Natural killer cell treated with Interleukin-12 subunit alpha and Interleukin-12 subunit beta and Interleukin-15 and Interleukin-18, amount 100 ng/mL, for 72 hours (primary cell): Measurements from ENCODE around the gene ZNF593. TPM values are rescaled to one million over a fixed set of nuclear protein-coding genes. Genes with fewer than 3 reads are reported as not detected.
A peak's percentile ranks its signal among the peaks of the same experiment; 100 is the strongest.

ENCODE experiments used
- ATAC-seq, 2 donors: fragments of 150-1000 bp; cut with Tn5 transposase in 1 of 2; sonication (Bioruptor Pico), chemical (Tn5 transposase) in 1 of 2; 2 replicates each; pipeline ENCODE4 v1.10.0; 2021
- DNase-seq: peaks from one replicate; pipeline ENCODE4 v3.0.0; 2022; ENCODE audit warnings: low spot score
- H3K27ac Mint-ChIP-seq, 2 donors: 1 replicate in 1 of 2; 2 replicates in 1 of 2; pipeline ENCODE4 v1.8.0; 2022; ENCODE audit warnings: mixed read lengths in 2 of 2, mild to moderate bottlenecking in 1 of 2, moderate library complexity in 1 of 2
- H3K27me3 Mint-ChIP-seq, 2 donors: 1 replicate in 1 of 2; 2 replicates in 1 of 2; pipeline ENCODE4 v1.8.0; 2022; ENCODE audit warnings: mixed read lengths in 2 of 2
- H3K36me3 Mint-ChIP-seq: one replicate; pipeline ENCODE4 v1.8.0; 2022; ENCODE audit warnings: mixed read lengths
- H3K4me1 Mint-ChIP-seq, 2 donors: 1 replicate in 1 of 2; 2 replicates in 1 of 2; pipeline ENCODE4 v1.8.0; 2022; ENCODE audit warnings: low read depth in 2 of 2, mixed read lengths in 2 of 2, mild to moderate bottlenecking in 1 of 2
- H3K4me3 Mint-ChIP-seq: one replicate; pipeline ENCODE4 v1.8.0; 2022; ENCODE audit warnings: mixed read lengths
- H3K9me3 Mint-ChIP-seq: 2 replicates; pipeline ENCODE4 v1.8.0; 2022; ENCODE audit warnings: mixed read lengths
- total RNA-seq, 2 donors: library from RNA; stranded (reverse); gene quantifications; one replicate each; pipeline ENCODE4 v1.2.3, GENCODE V29; 2022

Gene ZNF593
- total RNA-seq, 2 donors from 2014 or later, result 36.6 to 73.8 TPM

- Mint-ChIP-seq H3K9me3 (no peaks in the 10 kb centered on the region), H3K4me1 (peaks cover 0 to 2% of the 10 kb centered on the region in 2 donors), H3K27me3 (peaks cover 3 to 8% of the 10 kb centered on the region in 2 donors), H3K36me3 (no peaks in the 10 kb centered on the region), H3K4me3 (no peak overlapping the region), H3K27ac (no peak overlapping the region)
- ATAC-seq, result no peak
- no peak for DNase-seq
Observed at GRCh38 chr1:26189331-26189730, 19.6 kb downstream of the ZNF593 start.

GRCh38 chr1:26189751-26190275, 20.1 kb downstream of the ZNF593 start:
- Mint-ChIP-seq H3K36me3 (no peaks in the 10 kb centered on the region), H3K27me3 (peaks cover 5 to 10% of the 10 kb centered on the region in 2 donors), H3K9me3 (no peaks in the 10 kb centered on the region), H3K27ac (no peak overlapping the region), H3K4me1 (peaks cover 0 to 2% of the 10 kb centered on the region in 2 donors), H3K4me3 (no peak overlapping the region)
- DNase-seq (no peak), ATAC-seq (no peak)

- no peak within 1 kb of the TSS for H3K27ac Mint-ChIP-seq
- no peak within 1 kb of the TSS for H3K4me3 Mint-ChIP-seq
- no peaks in the 10 kb centered on the region for H3K9me3 Mint-ChIP-seq
- no peaks in the 10 kb centered on the region for H3K36me3 Mint-ChIP-seq
- peaks cover 0 to 2% of the 10 kb centered on the region in 2 donors for H3K4me1 Mint-ChIP-seq
- DNase-seq (no peak), ATAC-seq (no peak)
- peaks cover 7 to 10% of the 10 kb centered on the region in 2 donors for H3K27me3 Mint-ChIP-seq
Observed at GRCh38 chr1:26190373-26190987, 20.8 kb downstream of the ZNF593 start, which contains the start of gene CATSPER4. Gene CATSPER4, plus strand, starts transcription at chr1:26190602. Its CDS starts 26 bp downstream, at chr1:26190628.

GRCh38 chr1:26191739-26192138, 22.0 kb downstream of the ZNF593 start:
- no peaks in the 10 kb centered on the region for H3K9me3 Mint-ChIP-seq
- DNase-seq (no peak), ATAC-seq (no peak)
- H3K27me3 Mint-ChIP-seq, result peaks cover 10% of the 10 kb centered on the region in 2 donors
- peaks cover 0 to 2% of the 10 kb centered on the region in 2 donors for H3K4me1 Mint-ChIP-seq
- H3K36me3 Mint-ChIP-seq, result no peaks in the 10 kb centered on the region
- no peak overlapping the region for H3K4me3 Mint-ChIP-seq
- H3K27ac Mint-ChIP-seq, result no peak overlapping the region

GRCh38 chr1:26195805-26196204, 26.1 kb downstream of the ZNF593 start:
- DNase-seq (no peak), ATAC-seq (no peak)
- H3K4me1 Mint-ChIP-seq, result peaks cover 0 to 6% of the 10 kb centered on the region in 2 donors
- no peak overlapping the region for H3K27ac Mint-ChIP-seq
- no peak overlapping the region for H3K4me3 Mint-ChIP-seq
- H3K9me3 Mint-ChIP-seq, result no peaks in the 10 kb centered on the region
- peaks cover 10 to 14% of the 10 kb centered on the region in 2 donors for H3K27me3 Mint-ChIP-seq
- no peaks in the 10 kb centered on the region for H3K36me3 Mint-ChIP-seq

GRCh38 chr1:26197301-26197700, 27.6 kb downstream of the ZNF593 start:
- no peak for DNase-seq
- H3K27me3 Mint-ChIP-seq, result peaks cover 10 to 12% of the 10 kb centered on the region in 2 donors
- H3K9me3 Mint-ChIP-seq, result no peaks in the 10 kb centered on the region
- H3K27ac Mint-ChIP-seq, result no peak overlapping the region
- peaks cover 7 to 8% of the 10 kb centered on the region in 2 donors for H3K4me1 Mint-ChIP-seq
- no peak overlapping the region for H3K4me3 Mint-ChIP-seq
- no peak for ATAC-seq
- H3K36me3 Mint-ChIP-seq, result no peaks in the 10 kb centered on the region

GRCh38 chr1:26197813-26198212, 28.1 kb downstream of the ZNF593 start:
- peaks cover 10 to 12% of the 10 kb centered on the region in 2 donors for H3K27me3 Mint-ChIP-seq
- ATAC-seq (no peak), DNase-seq (no peak)

GRCh38 chr1:26200413-26200812, 30.7 kb downstream of the ZNF593 start:
- H3K4me1 Mint-ChIP-seq, result peaks cover 7 to 12% of the 10 kb centered on the region in 2 donors
- peaks cover 0 to 7% of the 10 kb centered on the region in 2 donors for H3K27me3 Mint-ChIP-seq
- H3K9me3 Mint-ChIP-seq, result no peaks in the 10 kb centered on the region
- no peaks in the 10 kb centered on the region for H3K36me3 Mint-ChIP-seq
- peak overlapping the region in 1 of 2 donors; percentile 2 for H3K27ac Mint-ChIP-seq
- DNase-seq, result no peak
- no peak for ATAC-seq
- H3K4me3 Mint-ChIP-seq, result no peak overlapping the region

More at GRCh38 chr1:26197813-26198212, 28.1 kb downstream of the ZNF593 start:
- no peak overlapping the region for H3K4me3 Mint-ChIP-seq
- H3K36me3 Mint-ChIP-seq, result no peaks in the 10 kb centered on the region
- H3K9me3 Mint-ChIP-seq, result no peaks in the 10 kb centered on the region
- no peak overlapping the region for H3K27ac Mint-ChIP-seq
- peaks cover 7 to 12% of the 10 kb centered on the region in 2 donors for H3K4me1 Mint-ChIP-seq

- ATAC-seq (no peak), DNase-seq (no peak)
- Mint-ChIP-seq H3K4me1 (peaks cover 7 to 12% of the 10 kb centered on the region in 2 donors), H3K9me3 (no peaks in the 10 kb centered on the region), H3K4me3 (no peak overlapping the region), H3K27ac (no peak overlapping the region), H3K27me3 (peaks cover 0 to 4% of the 10 kb centered on the region in 2 donors), H3K36me3 (no peaks in the 10 kb centered on the region)
Observed at GRCh38 chr1:26203642-26204318, 34.1 kb downstream of the ZNF593 start.

GRCh38 chr1:26210147-26210870, 40.6 kb downstream of the ZNF593 start:
- no peak for ATAC-seq
- H3K9me3 Mint-ChIP-seq, result no peaks in the 10 kb centered on the region
- no peak overlapping the region for H3K4me3 Mint-ChIP-seq
- H3K4me1 Mint-ChIP-seq, result no peaks in the 10 kb centered on the region
- H3K27ac Mint-ChIP-seq, result no peak overlapping the region
- no peak for DNase-seq
- peaks cover 0 to 8% of the 10 kb centered on the region in 2 donors for H3K27me3 Mint-ChIP-seq
- no peaks in the 10 kb centered on the region for H3K36me3 Mint-ChIP-seq

- no peaks in the 10 kb centered on the region for H3K9me3 Mint-ChIP-seq
- H3K4me1 Mint-ChIP-seq, result no peaks in the 10 kb centered on the region
- no peak overlapping the region for H3K4me3 Mint-ChIP-seq
- peaks cover 0 to 8% of the 10 kb centered on the region in 2 donors for H3K27me3 Mint-ChIP-seq
- no peak overlapping the region for H3K27ac Mint-ChIP-seq
- ATAC-seq, result no peak
- H3K36me3 Mint-ChIP-seq, result no peaks in the 10 kb centered on the region
- no peak for DNase-seq
Observed at GRCh38 chr1:26212726-26213125, 43.0 kb downstream of the ZNF593 start.

- Mint-ChIP-seq H3K27me3 (peaks cover 0 to 8% of the 10 kb centered on the region in 2 donors), H3K36me3 (no peaks in the 10 kb centered on the region), H3K4me1 (no peaks in the 10 kb centered on the region), H3K4me3 (no peak overlapping the region), H3K9me3 (no peaks in the 10 kb centered on the region), H3K27ac (no peak overlapping the region)
- ATAC-seq (no peak), DNase-seq (no peak)
Observed at GRCh38 chr1:26213335-26213905, 43.7 kb downstream of the ZNF593 start.

GRCh38 chr1:26215246-26215645, 45.5 kb downstream of the ZNF593 start:
- Mint-ChIP-seq H3K9me3 (no peaks in the 10 kb centered on the region), H3K36me3 (no peaks in the 10 kb centered on the region), H3K27me3 (peaks cover 0 to 2% of the 10 kb centered on the region in 2 donors), H3K4me1 (no peaks in the 10 kb centered on the region), H3K4me3 (no peak overlapping the region), H3K27ac (no peak overlapping the region)
- ATAC-seq (no peak), DNase-seq (no peak)
